Measurements from ENCODE around the gene TXNDC2. TPM values are rescaled to one million over a fixed set of nuclear protein-coding genes. Genes with fewer than 3 reads are reported as not detected.
A peak's percentile ranks its signal among the peaks of the same experiment; 100 is the strongest.

The TXNDC2 gene
- total and polyA plus RNA-seq, 2 of the 4 experiments (the other 2 are of a cell fraction): 0.18 TPM; not detected in 1

- Histone ChIP-seq H4K5ac (ENCODE audit: low read depth, low read length) (no peak overlapping the region), H3K4me3 (ENCODE audit: insufficient read depth, low read depth, low read length) (no peak overlapping the region), H4K91ac (ENCODE audit: insufficient read depth, low read depth, low read length) (no peak overlapping the region), H3K36me3 (ENCODE audit: control insufficient read depth, insufficient read depth, low read length) (no peaks in the 10 kb centered on the region), H4K20me1 (ENCODE audit: insufficient read depth, low read length) (no peaks in the 10 kb centered on the region; the same call in 1 of the 2 replicates), H2AFZ (replicated peaks; ENCODE audit: low read length, poor library complexity) (no peak overlapping the region), H2BK5ac (ENCODE audit: low read depth, low read length, poor library complexity, severe bottlenecking) (peak overlapping the region; percentile 14), H3K56ac (ENCODE audit: extremely low read depth, insufficient read depth, low read length) (no peak overlapping the region), H3K27ac (ENCODE audit: insufficient read depth, low read length) (peak overlapping the region; percentile 36; the same call in 1 of the 2 replicates), H2BK20ac (ENCODE audit: low read depth, low read length) (no peak overlapping the region), H3K4me2 (ENCODE audit: low read depth, low read length) (0 out of 2 replicates have a peak overlapping the region, but pooled peaks have one; percentile 30), H3K27me3 (ENCODE audit: control insufficient read depth, insufficient read depth, low read length) (no peaks in the 10 kb centered on the region), H2BK15ac (ENCODE audit: low read depth, low read length) (no peak overlapping the region), H2AK5ac (ENCODE audit: low read depth, low read length) (no peak overlapping the region), H3K4ac (ENCODE audit: low read depth, low read length) (0 out of 2 replicates have a peak overlapping the region, but pooled peaks have one; percentile 30), H3K9me1 (ENCODE audit: insufficient read depth, low read length) (peaks cover 3% of the 10 kb centered on the region; the same call in 1 of the 2 replicates), H2BK120ac (ENCODE audit: low read depth, low read length) (no peak overlapping the region), H3K14ac (replicated peaks; ENCODE audit: low read depth, low read length) (no peak overlapping the region), H3K23ac (ENCODE audit: low read depth, low read length) (no peak overlapping the region), H4K8ac (ENCODE audit: low read depth in 2 of 2, low read length in 2 of 2) (no peak overlapping the region), H3K4me1 (ENCODE audit: control insufficient read depth, insufficient read depth, low read length) (peaks cover 7% of the 10 kb centered on the region), H3K9me3 (ENCODE audit: control insufficient read depth, insufficient read depth, low read length) (0 out of 2 replicates have a peak, but pooled peaks cover 2% of the 10 kb centered on the region), H3K18ac (ENCODE audit: low read depth, low read length) (peak overlapping the region; percentile 1; the same call in 1 of the 2 replicates), H3K79me1 (ENCODE audit: low read depth in 1 of 2, low read length in 2 of 2) (peaks cover 6 to 9% of the 10 kb centered on the region in 2 experiments; a peak in 3 of 4 replicates), H2AK9ac (replicated peaks; ENCODE audit: low read depth, low read length, poor library complexity) (no peak overlapping the region), H3K9ac (ENCODE audit: low read depth, low read length) (no peak overlapping the region)
- ChIA-PET POLR2A (ENCODE audit: unreplicated experiment) (no interaction called here), CTCF (no interaction called here)
- DNase-seq (peak; percentile 63), ATAC-seq (ENCODE audit: low read depth) (peak; percentile 79)
- in situ Hi-C loops (cut with MboI; ENCODE audit: low sequenced_read_pairs) (no loop called here), intact Hi-C loops (cut with micrococcal nuclease) (no loop called here), dilution Hi-C loops (cut with HindIII; ENCODE audit: low sequenced_read_pairs, unreplicated experiment) (no loop called here)
- no TSS peak for BruUV-seq (replicated peaks)
- WGBS, 2 experiments (ENCODE audit: extremely low coverage in 2 of 2, insufficient read length in 1 of 2): 100% methylated on average over 4 of the region's 12 CpGs; no CpG with 5 or more reads in 1 of the 2 experiments
- no peak for TF ChIP-seq NFE2L2 (IDR thresholded peaks at IDR 0.05; ENCODE audit: low read depth, low read length)
- TF ChIP-seq CTCF (conservative IDR thresholded peaks at IDR 0.05; ENCODE audit: low read depth, low read length): no peak
- TF ChIP-seq MAZ (IDR thresholded peaks at IDR 0.05; ENCODE audit: borderline replicate concordance, low read depth, low read length): no peak
- TF ChIP-seq MAFK (IDR thresholded peaks at IDR 0.05; ENCODE audit: low read depth, low read length): no peak
- no peak for TF ChIP-seq FOS (IDR thresholded peaks at IDR 0.05; ENCODE audit: low read depth, low read length)
- TF ChIP-seq BHLHE40 (IDR thresholded peaks at IDR 0.05; ENCODE audit: low read depth, low read length): no peak
- no peak for TF ChIP-seq RAD21 (IDR thresholded peaks at IDR 0.05; ENCODE audit: low read length)
- TF ChIP-seq USF2 (IDR thresholded peaks at IDR 0.05; ENCODE audit: low read depth, low read length): no peak
- no peak for TF ChIP-seq ELK1 (IDR thresholded peaks at IDR 0.05; ENCODE audit: borderline replicate concordance, low read depth, low read length)
- no peak for TF ChIP-seq RCOR1 (IDR thresholded peaks at IDR 0.05; ENCODE audit: insufficient replicate concordance, low read length)
- TF ChIP-seq MXI1 (IDR thresholded peaks at IDR 0.05; ENCODE audit: borderline replicate concordance, low read depth, low read length): no peak
- TF ChIP-seq POLR2A (IDR thresholded peaks at IDR 0.05; ENCODE audit: low read depth, low read length): no peak
- no peak for TF ChIP-seq SMC3 (IDR thresholded peaks at IDR 0.05; ENCODE audit: low read depth, low read length)
- no peak for TF ChIP-seq RFX5 (IDR thresholded peaks at IDR 0.05; ENCODE audit: low read depth, low read length)
Measured at GRCh38 chr18:9854801-9855676, 30.7 kb upstream of the TXNDC2 start.
